Left renal cortex interstitium (tissue), 4 donors: ENCODE measurements around the gene ZNF319. TPM values are rescaled to one million over a fixed set of nuclear protein-coding genes. Genes with fewer than 3 reads are reported as not detected.

Source experiments
- DNase-seq, 4 donors: peaks; one replicate each; pipeline ENCODE4 v3.0.0-alpha.2; 2013; ENCODE audit warnings: low read depth in 4 of 4, low spot score in 2 of 4, missing footprints in 1 of 4
- polyA plus RNA-seq, 4 donors: library from polyadenylated mRNA; unstranded; fragments of 120-200 nt; gene quantifications; one replicate each; pipeline ENCODE4 v1.2.1, GENCODE V29; 2013; ENCODE audit not compliant: insufficient read length in 4 of 4

ZNF319 gene
- 10 to 100 TPM in 2 of 4 donors, 1 to 10 TPM in 2; 8.9 to 14.6 (median 11.6) TPM for polyA plus RNA-seq

DNA sequence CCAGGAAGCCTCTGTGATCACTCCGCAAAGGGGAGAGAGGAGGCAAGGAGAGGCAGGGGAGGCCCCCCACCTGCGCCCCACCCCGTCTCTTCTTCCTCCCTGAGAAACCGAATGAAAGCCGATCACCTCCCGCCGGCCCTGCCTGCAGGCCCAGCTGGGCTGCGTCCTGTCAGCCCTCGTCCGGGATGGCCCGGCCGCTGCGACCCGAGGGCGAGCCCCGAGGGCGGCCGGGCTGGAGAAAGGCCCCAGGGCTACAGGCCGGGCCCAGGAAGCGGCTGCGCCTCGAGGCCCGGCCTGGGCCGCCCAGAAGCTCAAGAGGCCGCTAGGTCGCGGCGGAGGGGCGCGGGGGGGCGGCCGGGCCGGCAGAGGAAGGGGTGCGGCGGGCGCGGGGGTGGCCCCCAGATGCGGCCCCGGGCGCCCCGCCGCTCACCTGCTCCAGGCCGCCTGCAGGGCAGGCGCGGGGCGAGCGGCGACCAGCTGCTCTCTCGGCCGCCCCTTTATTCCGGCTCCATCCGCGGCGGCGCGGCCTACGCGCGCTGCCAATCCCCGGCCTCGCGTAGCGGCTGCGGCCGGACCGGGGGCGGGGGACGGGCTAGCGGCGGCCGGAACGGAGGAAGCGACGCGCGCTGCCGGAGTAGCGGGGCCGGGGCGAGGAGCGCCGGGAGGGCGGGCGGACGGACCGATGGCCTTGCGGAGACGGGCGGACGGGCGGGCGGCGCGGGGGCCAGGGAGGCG lies at the start of gene ZNF319:
ZNF319 (minus strand) TSS at position 702 of the 735 bp plus-strand sequence. CDS start 2,407 bp downstream, outside the sequence.
- no peak for DNase-seq

DNA sequence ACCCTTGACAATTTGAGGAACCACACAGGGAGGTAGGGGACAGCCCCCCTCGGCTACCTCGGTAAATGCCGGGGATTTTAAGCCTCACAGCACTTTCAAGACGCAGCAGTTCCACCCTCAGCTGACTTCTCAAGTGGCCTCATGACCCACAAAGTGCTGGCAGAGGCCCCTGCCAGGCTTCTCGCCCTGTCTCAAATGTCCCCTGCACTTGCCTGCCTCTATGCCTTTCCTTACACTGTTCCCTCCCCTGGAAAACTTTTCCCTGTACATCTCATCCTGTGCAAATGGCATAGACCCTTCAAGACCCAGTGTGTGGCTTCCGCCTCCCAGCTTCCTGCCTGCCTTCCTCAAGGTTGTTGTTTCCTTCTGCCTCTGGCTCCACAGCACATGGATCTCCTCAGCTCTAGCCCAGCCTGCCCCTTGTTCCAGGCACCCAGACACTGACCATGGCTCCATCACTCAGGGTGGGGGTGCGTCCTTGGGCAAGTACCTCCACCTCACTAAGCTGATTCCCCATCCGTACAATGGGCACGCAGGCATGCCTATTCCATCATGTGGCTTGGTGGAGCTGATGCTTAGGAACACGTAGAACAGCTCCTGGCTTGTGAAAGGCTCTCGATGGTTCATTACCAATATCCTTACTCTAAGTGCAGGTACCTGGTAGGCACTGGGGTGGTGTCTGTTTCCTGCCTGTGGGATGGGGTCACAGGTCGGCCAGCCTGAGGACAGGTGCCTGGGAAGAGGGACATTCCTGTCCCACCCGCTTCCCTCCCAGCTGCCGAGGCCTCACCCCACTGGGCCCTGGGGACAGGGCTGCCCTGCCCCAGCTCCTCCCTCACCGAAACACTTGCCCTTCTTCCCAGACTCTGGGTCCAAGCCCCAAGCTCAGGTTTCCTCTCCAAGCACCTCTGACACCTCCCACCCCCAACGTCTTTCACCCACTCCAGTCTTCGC lies 49.0 kb upstream of the ZNF319 start:
- DNase-seq, result no peak

DNA sequence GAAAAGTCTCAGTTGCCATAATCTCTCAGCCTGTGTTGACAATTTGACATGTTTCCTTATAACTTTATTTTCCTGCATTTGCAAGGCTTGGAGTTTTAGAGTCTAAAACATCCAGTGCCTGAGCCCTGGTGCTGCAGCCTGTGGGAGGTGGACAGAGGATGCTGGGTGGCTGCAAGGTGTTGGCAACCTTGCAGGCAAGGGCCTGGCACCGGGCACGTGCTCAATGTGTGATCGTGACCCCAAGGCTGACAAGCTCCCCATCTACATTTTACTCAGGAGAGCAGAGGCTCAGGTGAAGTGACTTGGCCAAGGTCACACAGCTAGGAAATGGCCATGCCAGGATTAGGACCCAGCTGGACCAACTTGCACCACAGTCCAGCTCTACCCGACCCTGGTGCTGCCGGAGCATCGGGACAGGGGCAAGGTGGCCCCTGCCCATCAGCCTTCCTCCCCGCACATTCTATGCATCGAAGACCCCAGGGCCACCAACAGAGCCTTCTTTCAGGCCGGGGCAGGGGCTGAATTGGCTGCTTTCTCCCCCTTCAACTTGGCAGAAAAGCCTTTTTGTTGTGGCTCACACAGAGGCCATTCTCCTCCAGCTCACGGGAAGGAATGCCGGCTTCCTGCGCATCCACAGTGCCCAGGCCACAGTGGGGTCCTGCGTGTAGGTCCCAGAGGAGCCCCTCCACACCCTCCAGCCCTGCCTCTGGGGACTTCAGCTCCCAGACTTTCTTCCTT lies 48.2 kb upstream of the ZNF319 start:
- no peak for DNase-seq

DNA sequence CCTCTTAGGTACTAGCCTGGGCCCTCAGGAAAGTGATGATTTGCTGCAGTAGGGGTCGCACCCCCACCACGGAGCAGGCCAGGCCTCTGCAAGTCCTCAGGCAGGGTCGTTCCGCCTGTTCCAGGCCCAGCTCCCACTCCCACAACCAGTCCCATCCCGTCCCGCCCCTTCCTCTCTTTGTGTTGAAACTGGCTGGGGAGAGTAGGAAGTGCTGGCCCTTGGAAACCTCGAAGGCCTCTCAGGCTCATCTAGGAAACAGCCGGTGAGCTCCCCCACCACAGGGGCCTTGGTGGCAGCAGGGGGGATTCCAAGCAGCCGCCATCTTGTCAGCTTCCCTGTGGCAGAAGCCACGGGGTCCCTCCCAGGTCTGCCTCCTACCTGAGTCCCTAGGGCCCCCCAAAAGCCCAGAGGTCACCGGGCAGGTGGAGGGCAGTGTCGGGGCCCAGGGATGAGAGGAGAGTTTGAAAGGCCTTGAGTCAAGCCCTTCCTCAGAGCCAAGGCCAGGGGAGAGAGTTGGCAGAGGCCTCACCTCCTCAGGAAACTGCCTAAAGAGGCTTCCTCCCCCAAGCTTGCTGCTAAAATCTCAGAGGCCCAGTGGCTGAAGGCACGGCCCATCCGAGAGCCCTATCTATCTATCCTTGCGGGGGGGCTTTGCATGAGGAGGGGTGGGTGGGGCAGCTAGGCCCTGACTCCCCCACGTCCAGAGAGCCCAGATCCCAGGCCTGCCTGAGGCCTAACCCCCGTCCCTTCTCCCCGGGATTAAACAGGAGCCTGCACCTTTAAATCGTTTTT lies 47.3 kb upstream of the ZNF319 start:
- DNase-seq, result no peak

DNA sequence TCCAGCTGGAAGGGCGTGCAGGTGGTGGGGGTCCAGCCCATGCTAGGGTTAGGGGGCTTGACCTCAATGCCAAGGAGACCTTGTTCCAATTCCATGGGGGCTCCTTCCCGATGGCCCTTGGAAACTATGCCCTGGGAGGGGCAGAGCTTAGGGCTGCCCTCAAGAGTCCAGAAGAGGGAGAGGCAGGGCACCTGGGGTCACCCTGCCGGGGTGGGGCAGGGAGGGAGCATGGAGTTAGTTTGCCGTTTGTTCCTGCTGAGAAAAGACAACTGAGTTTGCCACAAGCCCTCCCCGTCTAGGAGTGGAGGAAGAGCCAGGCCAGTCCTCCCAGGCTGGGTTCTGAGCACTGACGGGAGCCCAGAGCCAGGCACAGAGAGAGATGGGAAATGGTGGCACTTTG lies 46.5 kb upstream of the ZNF319 start:
- no peak for DNase-seq

DNA sequence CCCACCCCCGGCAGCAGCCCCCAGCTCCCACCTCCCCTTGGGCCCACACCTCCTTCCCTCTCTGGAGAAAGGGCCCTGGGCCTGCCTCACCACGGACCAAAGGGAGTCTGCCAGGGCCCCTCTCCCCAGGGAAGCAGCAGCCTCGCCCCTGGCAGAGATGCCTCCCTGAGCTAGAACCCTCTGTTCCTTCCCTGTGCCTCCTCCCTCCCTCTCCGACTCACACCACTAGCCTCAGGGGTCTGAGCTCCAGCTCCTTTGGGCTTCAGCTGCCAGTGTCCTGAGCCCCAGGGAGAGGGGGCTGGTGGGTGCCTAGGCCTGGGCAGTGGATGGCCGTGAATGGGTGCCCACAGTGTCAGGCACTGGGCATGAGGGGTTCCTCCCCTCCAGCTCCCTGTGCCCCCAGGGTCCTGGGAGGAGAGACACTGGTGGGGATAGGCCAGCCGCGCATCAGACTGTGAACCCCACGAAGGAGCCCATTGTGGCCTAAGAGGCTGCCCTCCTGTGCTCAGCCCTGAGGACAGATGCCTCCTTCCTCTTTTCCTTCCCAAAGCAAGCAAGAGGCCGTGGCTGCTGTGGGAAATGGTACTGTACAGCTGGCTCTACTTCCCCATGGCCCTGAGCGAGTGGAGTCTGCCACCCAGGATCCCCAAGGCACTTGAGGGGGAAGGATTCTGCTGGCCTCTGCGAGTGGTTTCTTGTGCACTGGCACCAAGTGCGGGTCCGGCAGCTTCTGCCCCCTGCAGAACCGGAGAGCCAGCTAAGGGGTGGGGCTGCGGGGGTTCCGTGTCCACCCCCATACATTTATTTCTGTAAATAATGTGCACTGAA lies 45.8 kb upstream of the ZNF319 start:
- DNase-seq, result no peak

DNA sequence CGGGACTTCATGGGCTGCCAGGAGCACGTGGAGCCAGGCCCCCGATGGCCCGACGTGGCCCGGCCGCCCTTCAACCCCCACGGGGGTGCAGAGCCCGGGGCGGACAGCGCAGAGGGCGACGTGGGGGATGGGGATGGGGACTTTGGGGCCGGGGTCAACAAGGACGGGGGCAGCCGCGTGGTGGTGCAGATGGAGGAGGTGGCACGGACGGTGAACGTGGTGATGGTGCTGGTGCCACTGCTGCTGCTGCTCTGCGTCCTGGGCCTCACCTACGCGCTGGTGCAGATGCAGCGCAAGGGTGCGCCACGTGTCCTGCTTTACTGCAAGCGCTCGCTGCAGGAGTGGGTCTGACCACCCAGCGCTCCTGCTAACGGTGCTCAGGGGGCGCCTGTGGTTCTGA lies 44.6 kb upstream of the ZNF319 start:
- no peak for DNase-seq

DNA sequence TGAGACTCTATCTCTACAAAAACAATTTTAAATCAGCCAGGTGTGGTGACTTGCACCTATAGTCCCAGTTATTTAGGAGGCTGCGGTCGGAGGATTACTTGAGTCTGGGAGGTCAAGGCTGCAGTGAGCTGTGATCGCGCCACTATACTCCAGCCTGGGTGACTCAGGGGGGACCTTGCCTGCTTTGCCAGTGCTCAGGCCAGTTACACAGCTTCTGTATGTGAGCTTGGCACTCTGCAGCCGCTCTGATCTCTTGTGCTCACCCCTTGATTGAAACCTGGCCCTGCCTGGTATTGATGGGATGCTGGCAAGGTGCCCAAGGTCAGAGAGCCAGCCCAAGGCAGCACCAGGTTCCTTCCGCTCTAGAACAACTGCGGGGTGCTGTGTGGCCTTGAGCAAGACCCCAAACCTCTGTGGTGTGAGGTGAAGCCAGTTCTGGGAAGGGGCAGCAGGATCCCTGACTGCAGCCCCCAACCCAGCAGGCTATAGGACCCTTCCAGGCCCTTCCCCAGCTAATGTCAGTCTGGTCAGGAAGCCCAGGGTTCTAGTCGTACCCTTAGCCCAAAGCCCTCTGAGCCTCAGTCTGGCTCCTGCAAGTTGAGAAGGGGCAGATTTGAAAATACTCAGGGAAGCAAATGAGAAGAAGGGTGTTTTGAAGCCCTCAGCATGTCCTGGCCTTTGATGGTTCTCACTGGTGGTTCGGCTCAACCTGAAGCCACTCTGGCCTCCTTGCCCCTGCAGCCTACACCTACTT lies 44.0 kb upstream of the ZNF319 start:
- DNase-seq, result no peak

DNA sequence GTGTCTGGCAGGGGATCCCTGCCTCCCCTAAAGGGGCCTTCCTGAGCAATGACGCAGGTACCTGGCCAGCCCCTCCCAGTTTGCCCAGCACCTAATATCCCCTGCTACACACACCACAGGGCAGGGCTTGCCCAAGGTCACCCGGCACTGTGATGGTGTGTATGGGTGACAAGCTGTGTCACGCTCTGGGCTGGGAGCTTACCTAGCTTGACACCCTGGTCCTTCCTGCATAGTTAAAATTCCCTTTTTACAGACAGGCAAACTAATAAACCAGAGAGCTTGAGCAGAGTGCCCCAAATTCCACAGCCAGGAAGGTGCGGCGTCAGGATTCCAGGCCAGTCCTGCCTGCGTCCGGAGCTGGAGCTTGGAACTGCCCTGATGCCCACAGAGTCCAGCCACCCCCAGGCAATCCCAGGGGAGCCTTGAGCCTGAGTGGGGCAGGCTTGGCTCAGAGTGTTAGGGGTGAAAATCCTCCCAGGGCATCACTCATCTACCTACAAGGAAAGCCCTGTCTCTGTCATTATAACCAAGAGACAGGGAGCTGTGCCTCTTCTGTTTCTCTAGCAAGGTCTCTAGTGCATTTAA lies 43.2 kb upstream of the ZNF319 start:
- DNase-seq, result no peak

DNA sequence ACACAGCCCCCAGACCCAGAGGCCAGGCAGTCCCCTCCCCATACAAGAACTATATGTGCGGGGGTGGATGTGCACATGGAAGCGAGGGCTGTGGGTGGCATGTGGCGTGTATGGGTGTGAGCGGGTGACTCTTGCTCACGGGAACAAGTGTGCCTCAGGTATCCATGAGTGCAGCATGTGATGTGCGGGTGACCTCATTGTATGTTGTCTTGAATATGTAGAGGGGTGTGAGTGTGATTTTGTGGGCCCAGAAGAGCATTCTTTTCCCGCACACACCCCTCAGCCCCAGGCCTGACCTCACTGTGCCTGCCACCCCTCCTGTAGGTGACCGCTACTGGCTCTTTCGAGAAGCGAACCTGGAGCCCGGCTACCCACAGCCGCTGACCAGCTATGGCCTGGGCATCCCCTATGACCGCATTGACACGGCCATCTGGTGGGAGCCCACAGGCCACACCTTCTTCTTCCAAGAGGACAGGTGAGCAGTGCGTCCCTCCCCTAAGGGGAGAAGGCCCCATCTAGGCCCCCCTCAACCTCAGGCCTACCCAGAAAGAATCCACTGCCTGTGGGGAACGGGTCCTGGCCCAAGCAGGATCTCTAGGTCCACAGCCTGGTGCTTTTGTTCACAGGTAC lies 42.5 kb upstream of the ZNF319 start:
- DNase-seq, result no peak

DNA sequence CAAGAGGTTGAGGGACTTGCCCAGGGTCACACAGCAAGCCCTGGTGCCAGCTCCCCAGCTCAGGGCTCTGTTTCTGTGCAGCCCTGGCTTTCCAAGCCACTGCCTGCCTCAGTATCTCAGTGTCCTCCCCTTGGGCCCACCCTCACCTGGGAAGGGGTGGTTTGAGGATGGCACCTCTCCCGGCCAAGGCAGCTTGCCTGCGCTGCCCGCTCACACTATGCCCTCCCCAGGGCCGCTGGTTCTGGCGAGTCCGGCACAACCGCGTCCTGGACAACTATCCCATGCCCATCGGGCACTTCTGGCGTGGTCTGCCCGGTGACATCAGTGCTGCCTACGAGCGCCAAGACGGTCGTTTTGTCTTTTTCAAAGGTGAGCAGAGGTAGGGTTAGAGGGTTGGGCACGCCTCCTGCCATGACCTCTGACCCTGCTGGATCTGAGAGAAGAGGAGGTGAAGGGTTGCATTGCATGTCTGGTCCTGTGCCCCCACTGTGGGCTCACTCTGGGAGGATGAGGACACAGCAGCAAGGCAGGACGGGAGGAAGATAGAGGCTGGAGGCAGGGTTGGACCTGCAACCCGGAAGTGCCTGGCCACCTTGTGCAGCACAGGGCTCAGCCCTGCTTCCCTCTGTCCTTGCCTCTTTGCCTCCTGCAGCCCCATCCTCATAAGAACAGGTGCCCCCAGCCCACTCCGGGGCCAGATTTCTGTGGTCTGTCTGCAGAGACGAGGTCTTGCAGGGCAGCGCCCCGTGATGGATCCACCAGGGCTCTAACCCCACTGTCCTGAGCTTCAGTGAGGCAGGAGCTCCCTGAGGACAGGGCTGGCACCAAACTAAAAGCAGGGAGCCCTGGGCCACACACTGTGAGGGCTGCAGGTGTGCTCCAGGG lies 41.8 kb upstream of the ZNF319 start:
- DNase-seq, result no peak

DNA sequence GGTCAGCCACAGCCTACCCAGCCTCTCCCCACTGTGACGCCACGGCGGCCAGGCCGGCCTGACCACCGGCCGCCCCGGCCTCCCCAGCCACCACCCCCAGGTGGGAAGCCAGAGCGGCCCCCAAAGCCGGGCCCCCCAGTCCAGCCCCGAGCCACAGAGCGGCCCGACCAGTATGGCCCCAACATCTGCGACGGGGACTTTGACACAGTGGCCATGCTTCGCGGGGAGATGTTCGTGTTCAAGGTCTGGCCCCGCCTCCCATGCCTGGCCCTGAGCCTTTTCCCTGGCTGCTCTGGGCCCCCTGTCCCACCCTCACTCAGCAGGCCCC lies 41.1 kb upstream of the ZNF319 start:
- DNase-seq, result no peak

DNA sequence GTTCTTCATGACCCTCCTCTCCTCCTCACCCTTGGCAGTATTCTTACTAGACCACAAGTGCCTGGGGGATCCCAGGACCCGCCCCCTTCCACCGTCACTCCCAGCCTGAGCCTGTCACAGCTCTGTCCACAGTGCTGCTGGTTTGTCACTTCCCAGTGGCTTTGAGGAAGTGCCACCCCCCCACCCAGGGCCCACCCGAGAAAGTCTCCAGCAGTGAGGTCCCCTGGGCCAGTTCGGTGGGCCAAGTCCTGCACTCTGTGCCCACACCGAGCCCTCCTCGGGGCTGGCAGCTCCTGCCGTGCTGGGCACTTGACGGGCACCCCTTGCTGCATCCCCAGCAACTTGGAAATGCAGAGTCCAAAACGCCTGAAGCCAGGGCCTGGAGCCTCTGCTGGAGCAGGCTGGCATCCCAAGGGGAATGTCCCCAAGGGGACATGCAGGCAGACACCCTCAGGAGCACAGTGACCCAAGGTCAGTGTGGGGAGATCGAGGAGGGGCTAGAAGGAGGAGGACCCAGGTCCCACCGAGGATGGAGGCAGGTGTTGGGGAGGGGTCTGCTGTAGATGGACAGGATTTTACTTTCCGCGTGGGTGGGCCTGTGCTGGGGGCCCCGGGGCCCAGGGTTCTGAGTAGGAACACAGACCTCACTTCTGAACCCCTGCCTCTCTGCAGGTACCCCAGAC lies 40.6 kb upstream of the ZNF319 start:
- DNase-seq, result no peak

DNA sequence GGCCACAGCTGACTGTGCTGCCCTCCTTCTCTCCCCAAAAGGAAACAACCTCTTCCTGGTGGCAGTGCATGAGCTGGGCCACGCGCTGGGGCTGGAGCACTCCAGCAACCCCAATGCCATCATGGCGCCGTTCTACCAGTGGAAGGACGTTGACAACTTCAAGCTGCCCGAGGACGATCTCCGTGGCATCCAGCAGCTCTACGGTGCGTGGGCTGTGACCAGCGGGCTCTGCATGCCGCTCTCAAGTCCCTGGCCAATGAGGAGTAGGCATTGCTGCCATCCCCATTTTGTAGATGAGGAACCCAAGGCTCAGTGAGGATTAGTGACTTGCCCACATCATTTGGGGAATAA lies 40.0 kb upstream of the ZNF319 start:
- DNase-seq, result no peak

DNA sequence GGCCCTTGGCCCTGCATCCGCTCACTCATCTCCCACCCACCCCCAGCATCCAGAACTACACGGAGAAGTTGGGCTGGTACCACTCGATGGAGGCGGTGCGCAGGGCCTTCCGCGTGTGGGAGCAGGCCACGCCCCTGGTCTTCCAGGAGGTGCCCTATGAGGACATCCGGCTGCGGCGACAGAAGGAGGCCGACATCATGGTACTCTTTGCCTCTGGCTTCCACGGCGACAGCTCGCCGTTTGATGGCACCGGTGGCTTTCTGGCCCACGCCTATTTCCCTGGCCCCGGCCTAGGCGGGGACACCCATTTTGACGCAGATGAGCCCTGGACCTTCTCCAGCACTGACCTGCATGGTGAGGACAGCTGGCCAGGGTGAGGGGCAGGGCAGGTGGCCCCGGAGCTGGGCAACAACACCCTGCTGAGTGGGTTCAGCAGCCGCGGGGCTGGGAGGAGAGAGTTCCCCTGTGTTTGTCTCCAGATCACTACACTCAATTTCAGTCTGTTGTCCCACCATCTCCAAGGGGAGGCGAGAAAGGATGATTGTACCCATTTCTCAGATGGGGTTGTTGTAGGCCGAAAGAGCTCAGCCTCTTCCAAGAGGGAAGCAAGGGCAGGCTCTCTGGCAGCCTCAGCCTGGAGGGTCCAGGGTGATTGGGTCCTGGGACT lies 39.5 kb upstream of the ZNF319 start:
- DNase-seq, result no peak

DNA sequence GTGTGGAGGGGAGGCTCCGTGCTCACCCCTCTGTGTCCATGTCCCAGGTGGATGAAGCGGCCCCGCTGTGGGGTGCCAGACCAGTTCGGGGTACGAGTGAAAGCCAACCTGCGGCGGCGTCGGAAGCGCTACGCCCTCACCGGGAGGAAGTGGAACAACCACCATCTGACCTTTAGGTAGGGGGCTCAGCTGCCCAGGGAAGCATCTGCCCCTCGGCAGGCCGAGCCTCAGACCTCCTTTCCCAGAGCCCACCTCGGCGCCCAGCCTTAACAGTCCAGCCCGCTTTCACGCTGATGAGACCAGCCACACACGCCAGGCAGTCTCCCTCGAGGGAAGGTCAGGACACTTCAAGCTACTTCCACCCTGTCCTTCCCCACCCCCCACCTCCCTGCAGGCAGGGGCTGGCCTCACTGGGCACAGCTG lies 37.8 kb upstream of the ZNF319 start:
- no peak for DNase-seq
